Common myeloid progenitor, CD34-positive (primary cell): Measurements from ENCODE around the gene PIH1D2.

Experiments used
- CTCF ChIA-PET: fragments of 350-600 bp; sonication (Branson Sonifier 250); formaldehyde crosslinking; loops from one replicate; lab custom pipeline; 2021; ENCODE audit warnings: antibody characterized with exemption; lab: Charles Lee
- POLR2A ChIA-PET: fragments of 350-600 bp; sonication (Branson Sonifier 250); formaldehyde crosslinking; loops from one replicate; lab custom pipeline; 2021; ENCODE audit warnings: antibody characterized with exemption; lab: Charles Lee
- DNase-seq, 3 donors: peaks; one replicate each; pipeline versions ENCODE4 v3.0.0 to v3.0.0-alpha.2; 2013
- H3K27ac ChIP-seq, 2 experiments: 1 replicate in 1 of 2; 2 replicates in 1 of 2; pipeline ENCODE4 v1.7.0; 2013; ENCODE audit warnings: inconsistent platforms in 2 of 2, low read length in 2 of 2, mild to moderate bottlenecking in 2 of 2, low read depth in 1 of 2, moderate library complexity in 1 of 2; ENCODE audit not compliant: severe bottlenecking in 2 of 2, insufficient read depth in 1 of 2, poor library complexity in 1 of 2
- H3K27me3 ChIP-seq, 5 experiments: replicated peaks in 2 of 5; 1 replicate in 3 of 5; 2 replicates in 2 of 5; pipeline versions ENCODE4 v1.6.1 to v1.7.0; 2013; ENCODE audit warnings: low read length in 4 of 5, mild to moderate bottlenecking in 2 of 5, moderate library complexity in 2 of 5, inconsistent platforms in 1 of 5; ENCODE audit not compliant: insufficient read depth in 5 of 5, control insufficient read depth in 4 of 5
- H3K36me3 ChIP-seq, 4 experiments: 1 replicate in 2 of 4; 2 replicates in 2 of 4; pipeline versions ENCODE4 v1.6.1 to v1.7.0; 2013; ENCODE audit warnings: low read length in 3 of 4, control low read depth in 1 of 4, mild to moderate bottlenecking in 1 of 4; ENCODE audit not compliant: control insufficient read depth in 4 of 4, insufficient read depth in 4 of 4
- H3K4me1 ChIP-seq, 4 experiments: 1 replicate in 3 of 4; 2 replicates in 1 of 4; pipeline versions ENCODE4 v1.6.1 to v1.7.1; 2013; ENCODE audit warnings: low read length in 3 of 4, mild to moderate bottlenecking in 3 of 4, control low read depth in 1 of 4, inconsistent platforms in 1 of 4, moderate library complexity in 1 of 4; ENCODE audit not compliant: control insufficient read depth in 4 of 4, insufficient read depth in 4 of 4; ENCODE audit errors: control extremely low read depth in 1 of 4
- H3K4me3 ChIP-seq, 7 experiments: 1 replicate in 4 of 7; 2 replicates in 3 of 7; pipeline versions ENCODE4 v1.5.1 to v1.7.0; 2013; ENCODE audit warnings: mild to moderate bottlenecking in 7 of 7, low read length in 6 of 7, moderate library complexity in 6 of 7, inconsistent platforms in 2 of 7, low read depth in 2 of 7, control low read depth in 1 of 7; ENCODE audit not compliant: insufficient read depth in 4 of 7, control insufficient read depth in 1 of 7; ENCODE audit errors: extremely low read depth in 1 of 7
- H3K9me3 ChIP-seq, 5 experiments: 1 replicate in 4 of 5; 2 replicates in 1 of 5; pipeline versions ENCODE4 v1.6.1 to v1.7.1; 2013; ENCODE audit warnings: low read length in 4 of 5, mild to moderate bottlenecking in 2 of 5, inconsistent platforms in 1 of 5, low read depth in 1 of 5, moderate library complexity in 1 of 5; ENCODE audit not compliant: control insufficient read depth in 4 of 5, insufficient read depth in 2 of 5; ENCODE audit errors: control extremely low read depth in 1 of 5
- WGBS: methylation state at CpG from one replicate; pipeline ENCODE4 v1.1.5; 2013; ENCODE audit not compliant: insufficient coverage; 5-methylcytosine and 5-hydroxymethylcytosine counted together

Gene PIH1D2

DNA sequence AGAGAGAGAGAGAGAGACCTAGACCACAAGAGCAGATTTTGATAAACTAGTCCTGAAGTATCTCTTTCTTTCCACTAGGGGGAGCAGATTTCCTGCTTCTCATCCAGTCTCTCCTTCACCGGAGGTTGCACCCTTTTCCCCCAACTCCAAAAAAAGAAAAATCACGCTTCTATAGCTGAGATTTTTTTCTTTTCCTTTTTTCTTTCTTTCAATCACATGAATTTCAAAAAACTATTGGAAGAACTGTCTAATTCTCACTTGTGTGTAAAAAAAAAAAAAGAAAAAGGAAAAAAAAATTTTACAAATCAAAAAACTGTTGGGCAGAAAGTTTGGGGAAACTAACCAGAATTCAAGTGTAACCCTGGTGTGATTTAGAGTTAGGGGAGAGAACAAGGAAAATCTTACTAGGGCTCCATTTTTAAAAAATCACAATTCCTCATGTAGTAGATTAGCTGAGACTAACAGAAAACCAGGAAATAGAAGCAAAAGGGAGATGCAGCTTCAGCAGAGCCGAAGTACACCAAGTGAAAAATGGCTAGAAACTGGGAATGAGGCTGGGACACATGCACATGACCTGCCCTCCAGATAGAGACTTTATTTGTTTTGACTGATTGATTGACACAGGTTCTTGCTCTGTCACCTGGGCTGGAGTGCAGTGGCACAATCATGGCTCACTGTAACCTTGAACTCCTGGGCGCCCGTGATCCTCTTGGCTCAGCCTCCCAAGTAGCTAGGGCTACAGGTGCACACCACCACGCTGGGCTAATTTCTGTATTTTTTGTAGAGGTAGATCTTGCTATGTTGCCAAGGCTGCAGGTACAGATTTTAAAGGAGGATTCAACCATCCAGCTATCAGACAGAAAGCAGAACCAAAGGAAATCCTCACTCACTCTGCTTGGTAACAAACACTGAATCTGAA, 40.0 kb upstream of the PIH1D2 start:
- ChIA-PET POLR2A (no interaction called here), CTCF (interaction anchor here (0.7 to 7.3 kb wide), 29 partner anchors 8 to 434 kb away, joined by 3 to 45 read pairs (median 5); partner anchors contain the start of genes BCO2, IL18, SDHD and TIMM8B)
- WGBS: 100% methylated on average over 1 of the region's 6 CpGs
- Histone ChIP-seq H3K36me3 (no peaks in the 10 kb centered on the region), H3K9me3 (no peaks in the 10 kb centered on the region), H3K27ac (no peak overlapping the region), H3K4me3 (no peak overlapping the region), H3K4me1 (peaks cover 0 to 4% (median 2%) of the 10 kb centered on the region in 4 experiments), H3K27me3 (no peaks in the 10 kb centered on the region)
- peak; percentile 64 to 73 (median 65) for DNase-seq

DNA sequence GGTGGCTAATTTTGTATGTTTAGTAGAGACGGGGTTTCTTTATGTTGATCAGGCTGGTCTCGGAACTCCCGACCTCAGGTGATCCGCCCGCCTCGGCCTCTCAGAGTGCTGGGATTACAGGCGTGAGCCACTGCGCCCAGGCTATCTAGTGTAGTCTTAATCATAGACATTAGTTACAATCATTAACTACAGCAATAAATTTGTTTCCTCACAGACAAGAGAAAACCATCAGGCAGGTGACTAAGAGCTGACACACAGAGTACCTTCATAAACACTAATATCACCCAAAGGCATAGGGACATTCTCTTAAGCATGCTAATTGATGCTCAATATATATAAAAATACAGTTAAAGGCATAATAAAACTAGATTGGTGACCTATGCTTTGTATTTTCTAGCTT, 32.3 kb upstream of the PIH1D2 start:
- Histone ChIP-seq H3K27me3 (no peaks in the 10 kb centered on the region), H3K4me3 (no peak overlapping the region), H3K9me3 (no peaks in the 10 kb centered on the region), H3K4me1 (no peaks in the 10 kb centered on the region), H3K27ac (no peak overlapping the region), H3K36me3 (no peaks in the 10 kb centered on the region)
- DNase-seq: no peak
- ChIA-PET CTCF (interaction anchor here (2.2 to 2.3 kb wide), 2 partner anchors 8 to 9 kb away, joined by 6 to 7 read pairs; no protein-coding TSS in a partner anchor), POLR2A (no interaction called here)
- WGBS: 98% methylated on average over 6 of the region's 8 CpGs

DNA sequence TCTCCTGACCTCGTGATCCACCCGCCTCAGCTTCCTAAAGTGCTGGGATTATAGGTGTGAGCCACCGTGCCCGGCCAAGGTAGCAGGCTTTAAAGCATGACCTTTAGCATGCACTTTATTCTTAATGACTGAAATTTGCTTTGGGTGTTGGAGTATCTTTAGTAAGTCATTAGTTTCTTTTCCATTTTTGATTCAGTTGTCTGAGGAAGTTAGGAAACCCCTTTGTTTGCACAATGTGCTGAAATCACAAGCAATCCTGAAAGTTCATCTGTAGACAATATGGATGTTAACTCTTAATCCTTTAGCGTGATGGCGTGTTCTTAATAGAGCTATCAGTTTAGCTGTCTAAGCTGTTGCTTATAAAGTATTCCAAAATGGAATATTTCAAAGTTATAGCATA, 29.6 kb upstream of the PIH1D2 start:
- no peaks in the 10 kb centered on the region for H3K4me1 ChIP-seq
- no peak overlapping the region for H3K4me3 ChIP-seq
- no CpG with 5 or more reads among the region's 6 CpGs for WGBS
- H3K27ac ChIP-seq: no peak overlapping the region
- H3K9me3 ChIP-seq: no peaks in the 10 kb centered on the region
- no peaks in the 10 kb centered on the region for H3K27me3 ChIP-seq
- ChIA-PET POLR2A (no interaction called here), CTCF (interaction anchor here (0.6 to 2.1 kb wide), 6 partner anchors 9 to 92 kb away, joined by 3 to 9 read pairs (median 3); no protein-coding TSS in a partner anchor)
- no peak for DNase-seq
- no peaks in the 10 kb centered on the region for H3K36me3 ChIP-seq

DNA sequence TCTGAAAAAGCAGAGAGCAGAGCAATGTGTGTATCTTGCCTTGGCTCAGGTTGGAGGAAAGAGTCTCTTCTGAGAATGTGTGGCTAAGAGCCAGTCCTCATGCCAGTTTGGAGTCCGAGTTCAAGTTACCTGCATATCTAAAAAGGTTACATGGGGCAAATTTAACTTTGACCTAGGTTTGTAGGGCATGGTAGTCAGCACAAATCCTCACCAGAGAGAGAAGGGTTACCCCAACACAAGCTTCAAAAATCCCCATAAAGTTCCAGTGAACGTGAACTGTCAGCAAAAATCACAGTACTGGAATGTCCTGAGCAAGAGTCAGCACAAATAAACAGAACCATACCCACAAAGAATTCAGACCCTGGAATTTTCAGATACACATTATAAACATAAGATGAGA, 26.6 kb upstream of the PIH1D2 start:
- CTCF ChIA-PET: interaction anchor here (1.8 to 3.0 kb wide), 2 partner anchors 13 to 180 kb away, joined by 5 to 10 read pairs; no protein-coding TSS in a partner anchor
- no peak overlapping the region for H3K27ac ChIP-seq
- no peak for DNase-seq

DNA sequence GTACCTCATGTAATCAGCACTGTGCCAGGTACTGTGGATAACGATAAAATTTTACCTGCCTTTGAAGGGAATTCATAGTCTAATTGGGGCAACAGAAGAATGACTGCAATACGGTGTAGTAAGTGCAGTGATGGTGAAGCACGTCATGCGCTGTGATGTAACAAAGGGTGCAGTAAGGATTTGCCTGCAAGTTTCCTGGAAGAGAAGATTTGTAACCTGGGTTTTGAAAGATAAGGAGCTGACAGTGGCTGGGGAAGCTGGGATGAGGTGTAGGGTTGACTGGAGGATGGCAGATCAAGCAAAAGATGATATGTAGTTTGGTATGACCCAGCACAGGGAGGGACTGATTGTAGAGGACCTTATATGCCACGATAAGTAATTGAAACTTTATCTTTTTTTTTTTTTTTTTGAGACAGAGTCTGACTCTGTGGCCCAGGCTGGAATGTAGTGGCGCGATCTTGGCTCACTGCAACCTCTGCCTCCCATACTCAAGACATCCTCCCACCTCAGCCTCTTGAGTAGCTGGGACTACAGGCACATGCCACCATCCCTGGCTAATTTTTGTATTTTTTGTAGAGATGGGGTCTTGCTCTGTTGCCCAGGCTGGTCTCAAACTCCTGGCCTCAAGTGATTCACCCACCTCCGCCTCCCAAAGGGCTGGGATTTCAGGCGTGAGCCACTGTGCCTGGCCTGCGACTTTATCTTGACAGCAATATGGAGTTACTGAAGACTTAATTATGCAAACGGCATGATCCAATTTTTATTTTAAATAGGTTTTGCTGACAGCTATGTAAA, 24.1 kb upstream of the PIH1D2 start:
- 98% methylated on average over 7 of the region's 11 CpGs for whole genome bisulfite sequencing
- Histone ChIP-seq H3K4me1 (no peaks in the 10 kb centered on the region), H3K27me3 (no peaks in the 10 kb centered on the region), H3K27ac (no peak overlapping the region), H3K4me3 (no peak overlapping the region), H3K36me3 (peaks cover 4 to 33% (median 16%) of the 10 kb centered on the region in 4 experiments), H3K9me3 (no peaks in the 10 kb centered on the region)
- ChIA-PET POLR2A (no interaction called here), CTCF (interaction anchor here (0.6 to 2.4 kb wide), 5 partner anchors 9 to 1162 kb away, joined by 3 to 7 read pairs (median 3); partner anchors contain the start of genes SDHD and TIMM8B)
- DNase-seq: no peak

More for the DNA sequence above, 26.6 kb upstream of the PIH1D2 start:
- Histone ChIP-seq H3K36me3 (peaks cover 2 to 21% (median 9%) of the 10 kb centered on the region in 4 experiments), H3K4me1 (no peaks in the 10 kb centered on the region), H3K27me3 (no peaks in the 10 kb centered on the region), H3K4me3 (no peak overlapping the region), H3K9me3 (no peaks in the 10 kb centered on the region)
- POLR2A ChIA-PET: no interaction called here
- 100% methylated on average over 1 of the region's 2 CpGs for WGBS

DNA sequence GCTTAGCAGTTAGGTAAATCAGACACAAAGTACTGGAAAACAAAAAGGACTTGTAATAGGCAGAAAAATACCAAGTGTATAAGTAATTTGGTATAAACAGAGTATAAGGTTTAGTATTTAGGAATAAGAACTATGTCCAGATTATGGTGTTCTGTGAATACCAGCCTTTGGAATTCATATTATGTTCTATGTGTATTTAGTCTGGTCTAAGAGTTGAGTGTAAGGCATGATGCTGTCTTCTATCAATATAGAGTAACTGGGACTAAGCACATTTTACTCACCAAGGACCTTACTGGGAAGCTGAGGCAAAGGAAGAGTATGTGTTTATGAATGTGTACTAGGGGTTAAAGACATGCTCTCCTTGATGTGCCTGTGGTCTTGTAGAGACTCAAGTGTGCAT, 22.4 kb upstream of the PIH1D2 start:
- H3K4me1 ChIP-seq: no peaks in the 10 kb centered on the region
- H3K27me3 ChIP-seq: no peaks in the 10 kb centered on the region
- ChIA-PET POLR2A (interaction anchor here (0.6 kb wide), 1 partner anchor 14 kb away, joined by 3 read pairs; no protein-coding TSS in a partner anchor), CTCF (interaction anchor here (1.5 to 2.4 kb wide), 3 partner anchors 11 to 81 kb away, joined by 3 to 7 read pairs (median 3); no protein-coding TSS in a partner anchor)
- H3K27ac ChIP-seq: no peak overlapping the region
- no peak overlapping the region for H3K4me3 ChIP-seq
- no peak for DNase-seq
- H3K9me3 ChIP-seq: no peaks in the 10 kb centered on the region
- H3K36me3 ChIP-seq: peaks cover 8 to 47% (median 27%) of the 10 kb centered on the region in 4 experiments
